A549 (cell line): ENCODE data around the gene TRMT1. TPM values are rescaled to one million over a fixed set of nuclear protein-coding genes. Genes with fewer than 3 reads are reported as not detected.
A peak's percentile ranks its signal among the peaks of the same experiment; 100 is the strongest.

Source experiments
- ATAC-seq, 2 experiments: fragments of 200-7000 bp in 1 of 2; fragments of >200 bp in 1 of 2; cut with Nextera tagmentation in 1 of 2; cut with Tn5 transposase in 1 of 2; 3 replicates each; pipeline versions ENCODE4 v1.8.0 to v1.9.1; 2018 to 2020; ENCODE audit warnings: mild to moderate bottlenecking in 1 of 2, moderate library complexity in 1 of 2
- CTCF ChIA-PET: fragments of 300-600 bp; sonication (Branson Sonifier 250); formaldehyde crosslinking; extraction: SDS; loops from one replicate; lab custom pipeline; 2021; ENCODE audit warnings: antibody characterized with exemption, inconsistent platforms; lab: Yijun Ruan, JAX
- POLR2A ChIA-PET: fragments of 350-600 bp; formaldehyde crosslinking; extraction: SDS; loops from one replicate; lab custom pipeline; 2021; ENCODE audit warnings: antibody characterized with exemption, inconsistent platforms; lab: Yijun Ruan, JAX
- DNase-seq, 2 experiments: peaks; one replicate each; pipeline versions ENCODE4 v3.0.0 to v3.0.0-alpha.2; 2011 to 2016; ENCODE audit warnings: low read depth in 1 of 2, low spot score in 1 of 2
- FAIRE-seq: peaks from 2 replicates; lab custom pipeline; 2011; peaks lifted over from hg19 to GRCh38; lab: Jason Lieb, UNC
- H3K27ac ChIP-seq, 2 experiments: fragments of >200 bp; sonication (Bioruptor Twin); formaldehyde crosslinking; 3 replicates each; pipeline ENCODE4 v1.5.1; 2016 to 2017
- H3K4me1 ChIP-seq: fragments of >200 bp; sonication (Bioruptor Twin); formaldehyde crosslinking; 3 replicates; pipeline ENCODE4 v1.6.1; 2016
- H3K4me2 ChIP-seq: fragments of >200 bp; sonication (Bioruptor Twin); formaldehyde crosslinking; 3 replicates; pipeline ENCODE4 v1.6.1; 2016
- H3K4me3 ChIP-seq: fragments of >200 bp; sonication (Bioruptor Twin); formaldehyde crosslinking; 3 replicates; pipeline ENCODE4 v1.5.1; 2016
- H3K9me3 ChIP-seq: fragments of >200 bp; sonication (Bioruptor Twin); formaldehyde crosslinking; 3 replicates; pipeline ENCODE4 v1.6.1; 2016
- ATOH8 ChIP-seq: fragments of 250-450 bp; sonication (Bioruptor Pico); IDR thresholded peaks from 2 replicates; pipeline ENCODE4 v1.5.0; 2020; ENCODE audit warnings: low read depth, mild to moderate bottlenecking, moderate library complexity
- CBX8 ChIP-seq: fragments of 200-600 bp; sonication (generic); IDR thresholded peaks from 2 replicates; pipeline ENCODE4 v1.6.1; 2016
- CHD2 ChIP-seq: fragments of 150-350 bp; IDR thresholded peaks from 2 replicates; pipeline ENCODE4 v1.6.1; 2014; ENCODE audit warnings: low read length; ENCODE audit not compliant: partially characterized antibody
- CHD4 ChIP-seq: fragments of 200-600 bp; sonication (generic); IDR thresholded peaks from 2 replicates; pipeline ENCODE4 v1.6.1; 2016; ENCODE audit warnings: antibody characterized with exemption, mild to moderate bottlenecking, borderline replicate concordance
- CTCF ChIP-seq: fragments of >200 bp; sonication (Bioruptor Twin); formaldehyde crosslinking; IDR thresholded peaks from 3 replicates; pipeline ENCODE4 v1.5.1; 2016
- EHMT2 ChIP-seq: fragments of 200-600 bp; sonication (generic); IDR thresholded peaks from 2 replicates; pipeline ENCODE4 v1.6.1; 2016; ENCODE audit warnings: antibody characterized with exemption, low read depth, mild to moderate bottlenecking, moderate library complexity
- ELK1 ChIP-seq: fragments of 150-350 bp; IDR thresholded peaks from 2 replicates; pipeline ENCODE4 v1.6.1; 2014; ENCODE audit warnings: low read depth, mild to moderate bottlenecking, low read length
- FOSB ChIP-seq: fragments of 250-450 bp; sonication (Bioruptor Pico); IDR thresholded peaks from 2 replicates; pipeline ENCODE4 v1.5.0; 2020; ENCODE audit warnings: mild to moderate bottlenecking, moderate library complexity
- HEYL ChIP-seq: fragments of 250-450 bp; sonication (Bioruptor Pico); IDR thresholded peaks from 2 replicates; pipeline ENCODE4 v1.8.0; 2021; ENCODE audit warnings: mild to moderate bottlenecking, moderate library complexity
- JUN ChIP-seq, 2 experiments: fragments of >200 bp; sonication (Bioruptor Twin); formaldehyde crosslinking; IDR thresholded peaks; 2 replicates in 1 of 2; 3 replicates in 1 of 2; pipeline ENCODE4 v1.6.1; 2016 to 2017
- MAFK ChIP-seq: fragments of 450-650 bp; IDR thresholded peaks from 2 replicates; pipeline ENCODE4 v1.6.1; 2014; ENCODE audit not compliant: partially characterized antibody
- PBX3 ChIP-seq: IDR thresholded peaks from 2 replicates; pipeline ENCODE4 v1.6.1; 2012
- PHF8 ChIP-seq: fragments of 200-600 bp; sonication (generic); IDR thresholded peaks from 2 replicates; pipeline ENCODE4 v1.6.1; 2016; ENCODE audit warnings: low read depth, mild to moderate bottlenecking, antibody characterized with exemption, moderate library complexity, borderline replicate concordance
- POLR2AphosphoS2 ChIP-seq: conservative IDR thresholded peaks from 2 replicates; pipeline ENCODE4 v1.6.1; 2012; ENCODE audit warnings: low read length, improper control_type of control experiment, inconsistent platforms
- REST ChIP-seq: fragments of 200-600 bp; sonication (generic); IDR thresholded peaks from 2 replicates; pipeline ENCODE4 v1.6.1; 2016; ENCODE audit warnings: antibody characterized with exemption, mild to moderate bottlenecking, moderate library complexity
- RNF2 ChIP-seq: fragments of 200-600 bp; sonication (generic); IDR thresholded peaks from 2 replicates; pipeline ENCODE4 v1.6.1; 2016; ENCODE audit warnings: low read depth, mild to moderate bottlenecking, antibody characterized with exemption, moderate library complexity, borderline replicate concordance
- USF2 ChIP-seq: fragments of 450-650 bp; IDR thresholded peaks from 2 replicates; pipeline ENCODE4 v1.6.1; 2014; ENCODE audit warnings: antibody characterized with exemption
- ZC3H11A ChIP-seq: fragments of 450-650 bp; IDR thresholded peaks from 2 replicates; pipeline ENCODE4 v1.6.1; 2014; ENCODE audit warnings: antibody characterized with exemption, mild to moderate bottlenecking
- WGBS: methylation state at CpG from one replicate; pipeline ENCODE4 v1.1.6; 2017; ENCODE audit errors: missing lambda C conversion rate; 5-methylcytosine and 5-hydroxymethylcytosine counted together
- polyA plus RNA-seq, 4 experiments: library from polyadenylated mRNA; depleted of rRNA in 3 of 4; stranded (reverse); fragments of >200 nt; fragmentation: RNase III in 1 of 4; extraction: RNeasy Plus Mini Kit Qiagen cat#74134 plus additional on column Dnase treatment in 1 of 4; gene quantifications; 2 replicates in 3 of 4; 3 replicates in 1 of 4; pipeline ENCODE4 v1.2.3, GENCODE V29; 2011 to 2017

TRMT1 gene
- polyA plus RNA-seq, 2 of the 4 experiments (the other 2 are of a cell fraction) = 18.2 to 29.8 TPM

GRCh38 chr19:13102416-13102665, 14.2 kb downstream of the TRMT1 start:
- TF ChIP-seq RNF2 (no peak), JUN (IDR thresholded peaks at IDR 0.05) (no peak), REST (no peak), CHD2 (peak; percentile 25), HEYL (CRISPR knock-in tag) (no peak), CTCF (no peak), ATOH8 (CRISPR knock-in tag) (no peak), EHMT2 (no peak), FOSB (CRISPR knock-in tag) (no peak)
- TF ChIP-seq, all 56 proteins: peak for 1
- peak; percentile 33 to 60; a peak in 3 of 6 replicates for ATAC-seq
- WGBS = 88% methylated on average over 4 of the region's 7 CpGs
- ChIA-PET CTCF (interaction anchor here (3.3 kb wide), 1 partner anchor 124 kb away, joined by 15 read pairs; no protein-coding TSS in a partner anchor), POLR2A (no interaction called here)
- no peak for DNase-seq
- FAIRE-seq = no peak
- no peaks in the 10 kb centered on the region for H3K4me1 ChIP-seq
- peak overlapping the region; percentile 30 to 73; a peak in 5 of 6 replicates for H3K27ac ChIP-seq
- H3K4me3 ChIP-seq = no peak overlapping the region
- no peaks in the 10 kb centered on the region for H3K9me3 ChIP-seq
- H3K4me2 ChIP-seq = peak overlapping the region; percentile 58

- H3K4me2 ChIP-seq = peak overlapping the region; percentile 58
- no peak for FAIRE-seq
- DNase-seq = no peak
- CTCF ChIA-PET = interaction anchor here (0.9 to 3.3 kb wide), 3 partner anchors 43 to 124 kb away, joined by 3 to 15 read pairs (median 3); no protein-coding TSS in a partner anchor
- TF ChIP-seq MAFK (no peak), CBX8 (no peak), ELK1 (no peak), FOSB (CRISPR knock-in tag) (no peak), USF2 (no peak), POLR2AphosphoS2 (no peak), CHD4 (no peak), PBX3 (no peak), PHF8 (no peak), ZC3H11A (no peak)
- TF ChIP-seq, all 56 proteins: peak for 0
- Histone ChIP-seq H3K27ac (peak overlapping the region in 1 of 2 experiments; percentile 73; a peak in 2 of 6 replicates), H3K9me3 (no peaks in the 10 kb centered on the region), H3K4me3 (no peak overlapping the region), H3K4me1 (no peaks in the 10 kb centered on the region)
- ATAC-seq = peak in 1 of 2 experiments; percentile 13; a peak in 3 of 6 replicates
- WGBS = 85% methylated on average over 6 of the region's 7 CpGs
- POLR2A ChIA-PET = interaction anchor here (1.0 kb wide), 1 partner anchor 51 kb away, joined by 6 read pairs; no protein-coding TSS in a partner anchor
Measured at GRCh38 chr19:13101590-13102415, 14.7 kb downstream of the TRMT1 start.
